Stimulated activated CD8-positive, alpha-beta memory T cell treated with anti-CD3 and anti-CD28 coated beads, Interleukin-7, amount 100 ng/mL, for 1 hour (primary cell): Measurements from ENCODE around the gene ADGRL2.

Source experiments
- DNase-seq, 2 donors: peaks; one replicate each; pipeline ENCODE4 v3.0.0-alpha.2; 2020; ENCODE audit warnings: low read depth in 2 of 2

Gene ADGRL2

GRCh38 chr1:81982523-81982922, 181.8 kb downstream of the ADGRL2 start:
- no peak for DNase-seq

GRCh38 chr1:81989524-81989923, 188.8 kb downstream of the ADGRL2 start:
- no peak for DNase-seq

- DNase-seq, result no peak
Observed at GRCh38 chr1:81990241-81990640, 189.5 kb downstream of the ADGRL2 start.

- no peak for DNase-seq
Observed at GRCh38 chr1:81998165-81998564, 197.4 kb downstream of the ADGRL2 start.

- no peak for DNase-seq
Observed at GRCh38 chr1:81999364-81999763, 198.6 kb downstream of the ADGRL2 start.

- no peak for DNase-seq
Observed at GRCh38 chr1:82000221-82000620, 199.5 kb downstream of the ADGRL2 start.

- no peak for DNase-seq
Observed at GRCh38 chr1:82001345-82001744, 200.6 kb downstream of the ADGRL2 start.

- DNase-seq, result no peak
Observed at GRCh38 chr1:82007804-82008203, 207.1 kb downstream of the ADGRL2 start.

GRCh38 chr1:82013702-82014101, 213.0 kb downstream of the ADGRL2 start:
- no peak for DNase-seq

GRCh38 chr1:82015444-82015843, 214.7 kb downstream of the ADGRL2 start:
- DNase-seq, result no peak

- no peak for DNase-seq
Observed at GRCh38 chr1:82018319-82018718, 217.6 kb downstream of the ADGRL2 start.

GRCh38 chr1:82019508-82019907, 218.8 kb downstream of the ADGRL2 start:
- no peak for DNase-seq

GRCh38 chr1:82030830-82031229, 230.1 kb downstream of the ADGRL2 start:
- DNase-seq, result no peak

GRCh38 chr1:82032068-82032467, 231.3 kb downstream of the ADGRL2 start:
- DNase-seq, result no peak

GRCh38 chr1:82034812-82035211, 234.1 kb downstream of the ADGRL2 start:
- no peak for DNase-seq
